Measurements from ENCODE around the gene VASP.

- TF ChIP-seq EP300 (conservative IDR thresholded peaks at IDR 0.05; ENCODE audit: poor library complexity, severe bottlenecking) (no peak), CTCF (IDR thresholded peaks at IDR 0.05; ENCODE audit: poor library complexity, severe bottlenecking) (no peak), MXI1 (conservative IDR thresholded peaks at IDR 0.05; ENCODE audit: poor library complexity, severe bottlenecking) (no peak), TAF1 (IDR thresholded peaks at IDR 0.05; ENCODE audit: low read depth) (no peak)
These were observed 49.6 kb downstream of the VASP start for GRCh38 chr19:45556835-45557234.
